Inflammatory macrophage treated with lipopolysaccharide for 4 hours (primary cell): ENCODE data around the gene MAP1B.

Experiments
- DNase-seq: peaks from one replicate; pipeline ENCODE4 v3.0.0-alpha.2; 2020

Gene MAP1B

DNA sequence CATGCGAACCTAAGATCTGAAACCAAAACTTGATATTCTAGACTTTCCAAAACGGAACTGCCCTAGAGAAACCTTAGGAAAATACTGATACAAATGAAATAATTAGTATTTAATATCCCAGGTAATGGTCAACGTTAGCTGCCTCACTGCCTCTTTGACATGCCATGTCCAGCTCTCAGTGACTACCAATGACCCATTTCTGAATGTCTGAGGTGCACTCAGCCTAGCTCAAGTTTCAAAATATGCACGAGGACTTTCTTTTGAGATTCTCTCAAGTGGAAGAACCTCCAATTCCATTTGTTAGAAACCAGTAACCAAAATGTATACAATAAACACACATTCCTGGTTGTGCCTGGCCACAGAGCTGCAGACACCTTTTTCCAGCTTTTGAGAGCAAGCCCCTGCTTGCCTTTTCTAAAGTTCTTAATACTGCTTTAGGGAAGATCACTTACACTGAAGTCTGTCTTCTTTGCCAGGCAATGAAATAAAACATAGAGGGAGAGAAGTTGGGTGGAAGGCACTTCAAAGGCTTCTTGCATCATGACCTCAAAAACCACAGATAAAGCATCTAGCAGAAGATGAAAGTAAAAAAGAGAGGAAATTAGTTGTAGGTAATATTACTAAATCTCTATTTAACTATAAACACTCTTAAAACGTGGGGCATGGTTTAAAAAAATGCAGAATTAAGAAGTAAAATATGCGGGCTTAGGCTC lies 124.9 kb downstream of the MAP1B start:
- no peak for DNase-seq

DNA sequence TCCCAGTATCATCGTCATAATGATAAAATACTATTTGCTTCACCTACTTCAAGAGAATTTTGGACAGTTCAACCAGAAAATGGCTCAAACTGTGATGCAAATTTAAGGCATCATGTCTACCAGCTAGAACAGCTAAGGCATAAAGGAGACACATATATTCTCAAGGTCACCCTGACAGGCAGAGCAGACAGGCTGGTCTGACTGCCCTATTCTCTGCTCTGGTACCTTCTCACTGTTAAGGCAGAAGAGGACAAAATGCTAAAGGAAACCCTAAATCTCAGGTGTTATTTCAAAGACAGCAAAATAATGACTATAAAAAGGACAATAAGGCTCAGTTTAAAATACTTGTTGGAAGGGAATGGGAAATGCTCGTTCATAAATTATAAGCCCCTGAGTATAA lies 125.6 kb downstream of the MAP1B start:
- DNase-seq, result no peak

DNA sequence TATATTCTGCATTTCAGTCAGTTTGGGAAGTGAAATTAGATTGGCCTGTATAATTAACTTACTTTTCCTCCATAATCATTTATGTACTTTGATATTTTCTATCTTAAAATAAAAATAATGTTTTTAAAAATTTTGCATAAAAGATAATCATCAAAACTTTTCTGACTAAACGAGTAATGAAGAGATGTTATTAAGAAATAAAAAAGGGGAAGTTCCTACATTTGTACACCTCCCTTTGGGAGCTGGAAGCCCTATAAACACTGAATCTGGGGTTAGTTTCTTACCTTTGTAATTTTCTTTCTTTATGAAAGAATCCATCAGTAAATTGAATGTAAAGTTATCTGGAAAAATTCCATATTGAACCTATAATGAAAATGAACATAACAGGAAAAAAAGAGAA lies 126.6 kb downstream of the MAP1B start:
- DNase-seq, result no peak

DNA sequence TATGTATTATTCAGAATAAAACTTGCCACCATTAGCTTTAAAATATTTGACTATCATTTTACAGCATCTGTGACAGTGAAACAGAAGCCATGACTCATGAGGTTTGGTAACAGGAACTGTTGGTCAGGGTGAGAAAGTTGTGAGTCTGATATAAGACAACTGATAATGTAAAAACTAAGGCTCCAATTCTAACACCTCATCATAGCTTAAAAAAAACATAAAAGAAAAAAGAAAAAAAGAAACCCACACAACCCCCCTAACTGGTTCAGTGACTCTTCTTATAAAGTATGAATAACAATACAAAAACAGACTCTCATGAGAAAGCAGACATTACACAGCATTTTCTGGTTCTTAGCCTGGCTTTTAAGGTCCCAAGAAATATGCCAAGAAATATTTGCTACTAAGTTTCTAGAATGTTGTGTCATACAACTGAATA lies 127.0 kb downstream of the MAP1B start:
- peak; percentile 64 for DNase-seq

DNA sequence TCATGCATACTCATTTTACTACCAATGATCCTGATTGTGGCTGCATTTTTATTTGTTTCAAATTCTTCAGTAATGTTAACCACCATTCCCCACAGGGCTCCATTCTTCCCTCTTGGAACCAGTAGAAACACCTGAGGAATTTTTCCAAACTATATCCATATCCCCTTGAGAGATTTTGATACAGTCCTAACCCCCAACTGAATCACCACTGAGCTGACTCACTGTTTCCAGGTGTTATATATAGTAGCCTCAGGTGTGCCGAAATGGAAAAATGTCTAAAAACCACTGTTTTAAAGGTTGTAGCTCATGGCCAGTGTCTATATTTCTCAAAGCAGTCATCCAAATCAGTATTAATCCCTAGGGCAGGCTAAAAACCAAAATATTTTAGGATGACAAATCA lies 127.6 kb downstream of the MAP1B start:
- DNase-seq, result no peak

DNA sequence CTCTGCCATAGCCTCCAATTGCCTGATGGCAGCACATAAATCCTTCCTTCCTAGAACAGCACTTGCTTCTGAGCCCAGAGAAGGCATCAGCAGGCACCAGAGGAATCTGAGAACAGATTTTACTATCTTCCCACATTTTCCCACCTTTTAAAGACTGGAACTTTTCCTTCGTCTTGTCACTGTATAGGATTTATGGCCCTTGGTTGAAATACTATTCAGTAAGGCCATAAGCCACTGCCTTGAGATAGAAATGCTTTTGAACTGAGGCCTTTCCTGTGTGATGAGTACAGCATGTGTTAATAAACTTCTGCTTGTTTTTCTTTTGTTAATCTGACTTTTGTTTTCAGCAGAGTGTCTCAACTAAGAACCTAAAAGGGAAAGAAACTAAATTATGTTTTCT lies 128.4 kb downstream of the MAP1B start:
- DNase-seq, result no peak

DNA sequence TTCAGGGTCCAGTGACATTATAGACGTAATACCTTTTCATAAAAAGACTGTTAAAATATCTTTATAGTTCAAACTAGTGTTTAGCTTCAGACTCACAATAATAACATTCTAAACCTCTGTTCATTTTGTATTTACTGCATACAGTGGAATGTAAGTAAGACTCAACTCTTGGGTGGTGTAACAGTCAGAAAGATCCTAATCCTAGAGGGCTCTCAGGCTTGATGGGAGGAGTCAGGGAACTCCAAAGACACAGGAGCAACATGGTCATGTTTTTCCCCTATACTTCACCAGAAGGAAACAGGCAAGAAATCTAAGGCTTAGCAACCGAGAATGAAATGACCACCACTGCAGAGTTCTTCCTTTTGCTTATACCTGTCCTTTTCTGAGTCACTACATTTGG lies 130.1 kb downstream of the MAP1B start:
- DNase-seq, result no peak

DNA sequence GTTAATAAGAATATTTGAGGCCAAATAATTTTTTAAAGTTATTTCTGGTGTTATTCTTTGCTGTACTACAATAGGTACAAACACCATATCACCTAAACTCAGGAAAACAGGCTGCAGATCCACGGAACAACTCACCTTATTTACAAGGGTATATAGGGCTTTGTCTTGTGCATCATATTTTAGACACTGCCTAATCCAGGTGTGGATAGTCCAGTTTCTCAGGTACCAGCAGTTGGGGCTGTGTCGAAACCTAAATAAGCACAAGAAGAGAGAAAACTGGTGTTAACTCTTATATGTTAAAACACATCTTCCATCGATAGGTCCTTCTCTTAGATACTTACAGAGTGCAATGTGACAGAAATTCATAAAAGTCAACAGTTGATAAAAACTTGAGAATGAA lies 130.6 kb downstream of the MAP1B start:
- no peak for DNase-seq

DNA sequence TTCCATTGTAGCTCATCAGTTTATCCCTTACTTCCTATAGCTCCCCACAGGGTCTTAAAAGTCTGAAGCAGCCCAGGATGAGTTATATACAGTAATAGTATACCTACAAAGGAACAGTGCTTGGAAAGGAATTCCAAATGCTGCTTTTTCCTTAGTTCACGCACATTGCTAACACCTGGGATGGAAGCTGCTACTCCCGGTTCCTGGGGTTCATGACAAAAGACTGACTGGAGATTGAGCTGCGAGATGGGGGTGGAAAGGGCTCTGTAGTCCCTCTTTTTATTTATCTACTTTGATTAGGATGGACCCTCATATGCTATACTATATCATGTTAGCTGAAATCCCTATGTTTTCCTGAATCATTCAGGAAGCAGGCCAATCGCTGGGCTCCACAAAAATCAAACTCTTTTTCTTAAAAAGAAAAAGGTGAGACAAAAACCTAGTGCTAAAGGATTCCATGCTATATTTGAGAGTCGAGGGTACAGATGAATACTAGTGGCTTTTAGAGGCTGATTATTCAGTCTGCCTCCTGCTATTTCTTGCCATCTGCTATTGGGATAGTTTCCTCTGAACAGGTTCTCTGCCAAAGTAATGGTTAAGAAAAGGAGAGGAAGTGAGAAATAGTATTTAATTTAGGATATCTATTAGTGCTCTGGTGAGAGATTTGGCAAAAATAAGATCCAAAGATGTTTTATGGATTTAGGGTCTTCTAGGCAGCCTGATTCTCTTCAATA lies 131.6 kb downstream of the MAP1B start:
- DNase-seq, result no peak

DNA sequence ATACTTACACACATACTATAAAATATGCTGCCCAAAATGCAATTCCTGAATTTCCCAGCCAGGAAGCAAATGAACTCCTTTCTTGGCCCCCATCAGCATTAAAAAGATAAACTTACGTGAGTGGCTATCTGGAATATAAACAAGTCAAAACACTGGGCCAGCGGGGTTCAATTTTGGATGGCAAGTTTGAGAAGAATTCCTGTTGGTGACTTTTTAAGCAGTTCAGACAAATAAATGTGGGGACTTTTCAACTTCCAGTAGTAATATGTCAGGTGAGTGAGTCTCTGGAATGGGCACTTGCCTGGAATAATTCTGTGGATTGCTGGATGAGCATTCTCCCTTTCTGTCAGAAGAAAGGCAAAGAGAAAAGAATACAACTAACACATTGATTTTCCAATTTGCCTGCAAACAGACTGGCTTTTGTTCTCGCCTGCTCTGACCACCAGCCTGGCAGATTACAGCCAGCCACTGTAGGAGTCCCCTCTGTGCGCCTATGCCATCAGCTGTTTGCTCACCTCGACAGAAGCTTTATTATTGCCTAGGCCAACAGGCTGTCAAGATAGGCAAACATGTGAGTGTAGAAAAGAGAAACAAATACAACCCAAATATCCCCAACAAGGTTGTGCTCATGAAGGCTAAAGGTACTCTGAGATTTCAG lies 134.2 kb downstream of the MAP1B start:
- DNase-seq, result no peak

DNA sequence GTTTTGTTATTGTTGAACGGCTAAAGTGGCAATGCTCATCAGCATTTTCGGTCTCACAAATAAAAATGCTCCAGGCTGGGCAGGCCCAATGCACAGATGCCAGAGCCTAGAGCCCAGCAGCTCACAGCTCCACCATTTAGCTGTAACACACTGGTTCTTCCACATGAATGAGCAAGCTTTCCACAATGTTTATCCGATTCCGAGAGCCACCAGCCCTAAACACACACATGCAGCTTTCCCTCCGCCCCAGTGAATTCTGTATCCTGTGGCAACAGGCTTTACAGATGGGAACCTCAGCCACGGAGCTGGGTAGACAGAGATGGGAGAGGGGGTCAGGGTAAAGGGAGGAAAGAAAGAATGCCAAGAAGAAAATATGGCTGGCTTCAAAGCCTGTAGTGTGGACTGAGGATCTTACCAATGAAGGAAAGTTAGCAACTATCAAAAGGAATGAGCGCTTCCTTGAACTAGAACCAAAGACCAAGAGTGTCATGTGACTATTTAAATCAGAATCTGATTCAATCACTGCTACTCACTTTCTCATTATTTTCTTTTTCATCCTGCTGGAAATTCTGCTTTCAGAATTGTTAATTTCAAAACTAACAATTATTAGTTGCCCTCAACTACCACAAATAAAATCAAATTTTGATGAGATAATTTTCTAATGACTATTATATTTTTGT lies 135.7 kb downstream of the MAP1B start:
- no peak for DNase-seq

DNA sequence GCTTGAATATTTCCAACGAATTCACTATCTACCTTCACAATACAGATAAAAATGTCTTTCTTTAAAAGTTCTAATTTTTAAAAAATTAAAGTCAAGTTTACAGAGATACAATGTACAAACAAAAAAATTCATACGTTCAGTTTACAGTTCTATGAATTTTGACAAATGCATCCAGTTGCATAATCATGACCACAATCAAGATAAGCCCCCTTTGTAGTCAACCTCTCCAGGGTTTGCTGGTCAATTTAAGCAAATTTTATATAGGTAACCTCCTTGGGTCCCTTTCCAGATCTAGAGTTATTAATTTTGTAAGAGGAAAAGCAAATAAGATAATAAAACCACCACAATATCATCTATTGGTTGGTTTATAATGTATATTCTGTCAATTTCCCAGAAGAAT lies 136.4 kb downstream of the MAP1B start:
- no peak for DNase-seq

DNA sequence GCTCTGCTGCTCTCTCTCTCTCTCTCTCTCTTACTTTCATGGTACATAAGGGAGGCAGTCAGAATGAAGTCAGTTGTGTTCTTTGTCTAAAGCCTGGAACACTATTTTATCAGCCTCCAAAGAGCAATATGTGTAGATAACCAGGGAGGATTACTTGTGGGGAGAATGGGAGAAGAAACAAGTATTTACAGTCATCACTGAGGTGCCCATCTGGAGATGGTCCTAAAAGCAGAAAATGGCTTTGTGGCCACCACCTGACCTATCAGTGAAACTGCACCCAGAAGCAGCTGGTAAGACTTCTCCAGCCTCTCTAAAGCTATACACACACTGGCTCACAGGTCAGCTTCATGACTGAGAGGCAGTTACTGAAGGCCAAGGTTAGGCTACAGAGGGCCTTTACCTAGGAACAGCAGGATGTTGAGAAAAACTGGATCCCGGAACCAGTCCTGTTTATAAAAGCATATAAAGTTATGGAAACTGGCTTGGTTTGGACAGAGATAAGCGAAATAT lies 137.6 kb downstream of the MAP1B start:
- no peak for DNase-seq

DNA sequence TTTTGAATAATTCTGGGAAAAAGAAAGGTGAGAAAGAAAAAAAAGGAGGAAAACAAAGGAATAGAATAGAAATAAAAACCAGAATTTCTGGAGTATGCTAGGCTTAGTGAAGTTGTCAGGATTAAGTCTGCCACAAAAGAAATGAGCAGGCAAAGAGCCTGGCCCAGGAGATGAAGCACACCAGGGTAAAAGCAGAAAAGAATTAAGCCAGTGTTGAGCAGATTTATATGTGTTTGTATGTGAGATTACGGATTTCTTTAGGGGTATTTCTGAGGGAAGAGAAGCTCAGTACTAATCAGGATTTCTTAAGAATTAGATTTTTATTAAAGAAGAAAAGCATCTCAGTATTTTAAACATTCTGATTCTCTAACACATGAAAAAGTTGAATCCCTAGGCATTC lies 138.3 kb downstream of the MAP1B start:
- no peak for DNase-seq

DNA sequence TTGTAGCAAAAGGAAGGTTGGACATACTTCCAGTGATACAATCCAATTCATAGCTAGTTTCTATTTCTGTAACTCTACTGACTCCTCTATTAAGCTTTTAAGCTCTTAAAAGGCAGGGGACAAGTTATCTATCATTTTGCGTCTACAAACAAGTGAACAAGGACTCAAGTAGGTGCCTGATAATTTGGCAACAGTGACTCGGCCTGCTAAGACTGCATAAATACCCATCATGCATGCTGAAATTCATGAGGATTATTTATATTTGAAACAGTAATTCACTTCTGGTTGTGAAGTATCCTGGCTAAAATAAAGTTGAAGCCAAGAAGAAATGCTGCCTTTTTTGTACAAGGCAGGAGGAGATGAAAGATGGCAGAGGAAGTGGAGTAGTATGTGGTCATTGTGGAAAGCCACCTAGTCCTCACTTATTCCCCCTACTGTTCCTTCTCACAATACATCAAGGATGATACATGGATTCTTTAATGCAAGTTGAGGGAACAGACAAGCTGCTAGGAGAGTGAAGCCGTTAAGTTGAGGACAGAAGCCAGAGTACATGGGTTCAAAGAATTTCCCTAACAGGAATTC lies 138.8 kb downstream of the MAP1B start:
- no peak for DNase-seq

DNA sequence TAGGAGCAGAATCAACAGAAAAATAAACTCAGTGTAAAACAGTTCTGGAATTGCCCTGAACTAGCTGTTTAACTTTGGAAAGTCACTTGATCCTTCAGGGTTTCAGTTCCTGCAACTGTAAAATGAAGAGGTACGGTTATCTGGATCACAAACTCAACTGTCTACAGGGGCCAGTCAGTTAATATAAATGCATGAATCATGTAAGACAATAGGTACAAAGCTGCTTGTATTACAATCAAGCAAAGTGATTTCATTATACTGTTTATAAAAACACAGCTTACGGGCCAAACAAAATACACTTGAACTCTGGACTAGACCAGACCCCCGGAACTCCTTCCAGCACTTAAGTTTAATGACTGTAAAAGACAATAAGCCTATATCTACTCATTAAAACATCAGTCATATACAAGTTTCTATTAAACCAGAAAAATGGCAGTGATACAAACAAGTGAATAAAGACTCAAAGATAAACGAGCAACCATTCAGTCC lies 139.7 kb downstream of the MAP1B start:
- DNase-seq, result no peak

DNA sequence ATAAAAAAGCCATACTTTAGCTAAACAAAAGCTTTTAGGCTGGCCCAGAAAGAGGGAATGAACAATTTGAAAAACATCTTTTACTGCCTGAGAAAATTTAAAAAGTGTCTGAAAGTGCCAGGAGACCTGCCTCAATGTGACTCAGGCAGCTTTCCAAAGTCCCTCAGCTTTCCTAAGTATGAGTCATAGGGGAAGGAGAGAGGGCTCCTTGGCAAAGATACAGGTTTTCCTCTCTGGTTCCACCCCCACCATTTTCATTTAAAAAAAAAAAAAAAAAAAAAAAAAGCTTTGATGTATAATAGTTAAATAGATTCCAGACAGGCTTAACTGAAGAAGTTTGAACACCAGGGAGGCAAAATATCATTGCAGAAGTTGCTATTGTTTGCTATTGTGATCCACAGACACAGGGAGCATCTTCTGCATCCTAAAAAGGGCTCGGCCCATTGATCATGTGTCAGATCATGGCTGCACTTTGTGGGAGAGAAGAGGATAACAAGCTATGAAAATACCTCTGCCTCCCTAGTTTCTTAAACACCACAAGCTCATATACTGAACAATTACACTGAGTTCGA lies 141.2 kb downstream of the MAP1B start:
- DNase-seq, result no peak

DNA sequence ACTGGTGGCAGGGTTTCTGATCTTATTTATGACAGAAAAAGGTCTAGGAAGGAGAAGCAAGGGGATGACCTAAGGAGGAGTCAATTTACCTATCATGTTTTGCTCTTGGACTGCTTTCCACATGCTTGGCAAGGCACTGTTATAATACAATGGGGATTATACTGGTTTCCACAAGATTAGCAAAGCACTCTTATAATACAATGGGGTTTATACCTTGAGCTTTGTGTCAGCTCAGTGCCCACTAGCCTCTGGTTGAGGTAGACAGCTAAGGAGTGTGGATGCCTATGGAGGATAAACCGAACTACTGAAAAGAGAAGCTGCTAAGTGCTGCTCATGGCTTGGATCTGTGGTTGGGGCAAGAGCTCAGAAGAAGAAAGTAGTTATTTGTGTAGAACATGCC lies 144.1 kb downstream of the MAP1B start:
- DNase-seq, result no peak

DNA sequence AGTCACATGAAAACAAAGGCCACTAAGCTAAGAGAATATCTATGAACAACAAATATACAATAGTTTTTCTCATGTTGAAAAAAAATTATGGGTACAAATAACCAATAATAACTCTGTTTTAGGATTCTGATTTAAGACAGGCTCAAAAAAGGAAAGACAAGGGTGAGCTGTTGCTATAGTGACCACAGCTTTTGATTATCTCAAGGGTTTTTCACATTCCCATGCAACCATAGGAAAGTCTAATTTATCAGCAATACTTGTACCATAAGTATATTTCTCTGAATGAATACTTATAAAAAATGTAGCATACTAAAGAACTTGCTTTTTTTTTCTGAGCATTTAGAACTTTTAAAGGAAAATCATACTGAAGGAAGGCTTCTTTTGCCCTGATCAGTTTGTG lies 144.7 kb downstream of the MAP1B start:
- DNase-seq, result no peak

DNA sequence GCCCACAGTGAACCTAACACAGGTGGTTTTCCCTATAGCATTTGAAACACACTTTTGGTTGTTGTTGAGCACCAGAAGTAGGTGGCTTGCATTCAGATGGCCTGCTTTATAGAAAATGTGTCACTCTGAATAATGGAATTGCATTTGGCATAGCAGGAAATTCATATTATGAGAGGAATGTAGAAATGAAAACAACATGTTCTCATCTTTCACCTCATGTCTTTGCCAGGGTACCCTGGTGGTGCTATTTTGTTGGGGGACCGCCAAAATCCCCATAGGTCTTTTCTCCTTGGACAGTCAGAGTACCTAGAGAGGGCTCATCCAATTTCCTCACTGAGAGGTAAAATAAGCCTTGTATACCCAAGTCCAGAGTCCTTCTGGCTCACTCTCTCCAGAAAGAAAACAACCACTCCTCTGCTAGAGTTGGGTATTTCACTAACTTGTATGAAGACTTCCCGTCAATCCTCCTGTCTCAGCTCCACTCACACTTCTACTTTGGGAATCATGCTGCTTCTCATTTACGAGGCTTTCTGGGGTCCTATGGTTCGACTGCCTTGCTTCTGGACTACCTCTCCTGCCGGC lies 145.4 kb downstream of the MAP1B start:
- DNase-seq, result no peak

DNA sequence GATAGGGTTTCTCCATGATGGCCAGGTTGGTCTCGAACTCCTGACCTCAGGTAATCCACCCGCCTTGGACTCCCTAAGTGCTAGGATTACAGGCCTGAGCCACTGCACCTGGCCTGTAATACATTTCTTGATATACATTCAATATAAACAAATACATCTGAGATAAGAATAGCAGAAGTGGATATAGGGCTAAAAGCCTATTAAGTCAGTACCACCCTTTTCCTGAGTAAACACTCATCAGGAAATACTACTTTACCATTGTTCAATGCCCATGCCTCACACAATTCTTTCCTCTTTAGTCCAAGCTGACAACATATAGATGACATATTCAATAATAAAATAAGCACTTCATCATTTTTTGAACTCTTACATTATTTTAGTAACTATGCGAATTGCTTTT lies 148.0 kb downstream of the MAP1B start:
- DNase-seq, result no peak

DNA sequence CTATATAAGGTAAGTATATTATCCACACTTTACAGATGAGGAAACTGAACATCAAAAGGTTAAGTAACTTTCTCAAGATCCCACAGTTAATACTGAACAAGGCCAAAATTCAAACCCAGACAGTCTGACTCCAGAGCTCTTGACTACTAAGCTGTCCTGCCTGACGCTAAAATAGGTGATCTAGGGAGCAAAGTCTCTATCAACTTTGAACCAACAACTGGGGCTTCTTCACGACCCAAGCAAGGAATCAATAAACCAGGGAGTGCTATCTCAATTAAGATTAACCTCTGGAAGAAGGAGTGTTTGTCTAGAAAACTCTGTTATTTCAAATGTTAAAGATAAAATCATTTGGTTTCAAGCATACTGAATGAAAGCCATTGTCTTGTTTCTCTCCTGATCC lies 148.4 kb downstream of the MAP1B start:
- DNase-seq, result no peak
